GM19025 (cell line): ENCODE results near the gene NTRK2.
"Not testable (repeated sequence)": the region's sequence is repeated elsewhere in the genome, so short reads cannot be mapped to it uniquely, and the experiment has no call there.

Experiments used
- ATAC-seq: cut with Tn5 transposase; IDR thresholded peaks from one replicate; pipeline ENCODE4 v1.9.1; 2021; ENCODE audit warnings: mild to moderate bottlenecking, low read depth, moderate library complexity; ENCODE audit not compliant: unreplicated experiment

The NTRK2 gene

GRCh38 chr9:84874596-84874995, 205.1 kb downstream of the NTRK2 start:
- no peak for ATAC-seq

- no peak for ATAC-seq
These were observed 205.7 kb downstream of the NTRK2 start for GRCh38 chr9:84875193-84875592.

GRCh38 chr9:84879631-84880030, 210.1 kb downstream of the NTRK2 start:
- ATAC-seq = no peak

- ATAC-seq = no peak
These were observed 211.3 kb downstream of the NTRK2 start for GRCh38 chr9:84880835-84881234.

- ATAC-seq = no peak
These were observed 217.3 kb downstream of the NTRK2 start for GRCh38 chr9:84886866-84887265.

GRCh38 chr9:84891924-84892323, 222.4 kb downstream of the NTRK2 start:
- ATAC-seq = no peak

GRCh38 chr9:84893419-84894128, 224.0 kb downstream of the NTRK2 start:
- no peak for ATAC-seq

- ATAC-seq = no peak
These were observed 225.3 kb downstream of the NTRK2 start for GRCh38 chr9:84894859-84895258.

GRCh38 chr9:84897362-84898094, 228.0 kb downstream of the NTRK2 start:
- no peak for ATAC-seq

GRCh38 chr9:84898188-84898587, 228.7 kb downstream of the NTRK2 start:
- no peak for ATAC-seq

- not testable (repeated sequence) for ATAC-seq
These were observed 229.1 kb downstream of the NTRK2 start for GRCh38 chr9:84898618-84899017.

GRCh38 chr9:84899326-84899725, 229.8 kb downstream of the NTRK2 start:
- ATAC-seq = no peak

GRCh38 chr9:84900421-84900820, 230.9 kb downstream of the NTRK2 start:
- ATAC-seq = no peak

GRCh38 chr9:84903963-84904362, 234.4 kb downstream of the NTRK2 start:
- no peak for ATAC-seq

GRCh38 chr9:84916769-84917168, 247.2 kb downstream of the NTRK2 start:
- no peak for ATAC-seq

- no peak for ATAC-seq
These were observed 248.0 kb downstream of the NTRK2 start for GRCh38 chr9:84917366-84918070.

GRCh38 chr9:84919440-84919839, 249.9 kb downstream of the NTRK2 start:
- no peak for ATAC-seq

- ATAC-seq = no peak
These were observed 251.6 kb downstream of the NTRK2 start for GRCh38 chr9:84921175-84921574.

- ATAC-seq = no peak
These were observed 252.5 kb downstream of the NTRK2 start for GRCh38 chr9:84922051-84922450.

GRCh38 chr9:84924266-84924665, 254.7 kb downstream of the NTRK2 start:
- ATAC-seq = no peak

GRCh38 chr9:84925225-84925872, 255.8 kb downstream of the NTRK2 start:
- ATAC-seq = no peak
